ENCODE data around the gene NUMBL. TPM values are rescaled to one million over a fixed set of nuclear protein-coding genes. Genes with fewer than 3 reads are reported as not detected.
A peak's percentile ranks its signal among the peaks of the same experiment; 100 is the strongest.

The NUMBL gene
- total RNA-seq, 4 donors from 2014 or later = 35.8 to 60.6 (median 49.1) TPM

DNA sequence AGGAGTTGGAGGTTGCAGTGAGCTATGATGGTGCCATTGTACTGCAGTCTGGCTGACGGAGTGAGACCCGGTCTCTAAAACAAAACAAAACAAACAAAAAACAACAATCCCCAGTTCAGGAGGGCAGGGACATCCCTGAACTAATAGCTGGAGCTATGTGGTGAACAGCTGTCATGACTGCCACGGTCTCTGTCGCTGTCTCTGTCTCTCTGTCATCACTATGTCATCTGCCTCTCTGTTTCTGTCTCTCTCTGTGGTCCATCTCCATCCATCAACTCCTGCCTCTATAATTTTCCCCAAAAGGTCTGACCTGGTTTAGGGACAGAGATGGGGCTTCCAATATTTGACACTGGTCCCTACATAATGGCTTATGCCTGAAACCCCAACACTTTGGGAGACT, 33.9 kb upstream of the NUMBL start:
- peak overlapping the region in 1 of 4 donors; percentile 5 for H3K27ac ChIP-seq
- no peaks in the 10 kb centered on the region for H3K27me3 ChIP-seq
- ATAC-seq = no peak

DNA sequence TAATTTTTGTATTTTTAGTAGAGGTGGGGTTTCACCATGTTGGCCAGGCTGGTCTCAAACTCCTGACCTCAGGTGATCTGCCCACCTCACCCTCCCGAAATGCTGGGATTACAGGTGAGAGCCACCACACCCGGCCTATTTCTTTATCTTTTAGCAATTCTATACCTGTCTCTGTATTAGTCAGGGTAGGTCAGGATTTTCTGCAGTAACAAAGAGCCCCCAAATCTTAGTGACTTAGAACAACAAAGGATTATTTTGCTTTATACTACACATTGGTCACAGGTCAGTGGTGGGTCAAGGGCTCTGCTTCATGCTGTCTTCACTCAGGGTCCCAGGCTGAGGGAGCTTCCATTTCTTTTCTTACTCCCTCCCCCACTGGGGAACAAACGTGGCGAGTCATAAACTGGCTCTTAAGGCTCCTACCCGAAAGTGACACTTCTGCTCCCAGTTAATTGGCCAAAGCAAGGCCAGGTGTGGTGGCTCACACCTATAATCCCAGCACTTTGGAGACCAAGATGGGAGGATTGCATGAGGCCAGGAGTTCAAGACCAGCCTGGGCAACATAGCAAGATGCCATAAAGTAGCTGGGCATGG, 33.3 kb upstream of the NUMBL start:
- no peak for TF ChIP-seq POLR2A (IDR thresholded peaks at IDR 0.05)
- TF ChIP-seq, protein P1, sequence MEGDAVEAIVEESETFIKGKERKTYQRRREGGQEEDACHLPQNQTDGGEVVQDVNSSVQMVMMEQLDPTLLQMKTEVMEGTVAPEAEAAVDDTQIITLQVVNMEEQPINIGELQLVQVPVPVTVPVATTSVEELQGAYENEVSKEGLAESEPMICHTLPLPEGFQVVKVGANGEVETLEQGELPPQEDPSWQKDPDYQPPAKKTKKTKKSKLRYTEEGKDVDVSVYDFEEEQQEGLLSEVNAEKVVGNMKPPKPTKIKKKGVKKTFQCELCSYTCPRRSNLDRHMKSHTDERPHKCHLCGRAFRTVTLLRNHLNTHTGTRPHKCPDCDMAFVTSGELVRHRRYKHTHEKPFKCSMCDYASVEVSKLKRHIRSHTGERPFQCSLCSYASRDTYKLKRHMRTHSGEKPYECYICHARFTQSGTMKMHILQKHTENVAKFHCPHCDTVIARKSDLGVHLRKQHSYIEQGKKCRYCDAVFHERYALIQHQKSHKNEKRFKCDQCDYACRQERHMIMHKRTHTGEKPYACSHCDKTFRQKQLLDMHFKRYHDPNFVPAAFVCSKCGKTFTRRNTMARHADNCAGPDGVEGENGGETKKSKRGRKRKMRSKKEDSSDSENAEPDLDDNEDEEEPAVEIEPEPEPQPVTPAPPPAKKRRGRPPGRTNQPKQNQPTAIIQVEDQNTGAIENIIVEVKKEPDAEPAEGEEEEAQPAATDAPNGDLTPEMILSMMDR (IDR thresholded peaks at IDR 0.05) = no peak
- TF ChIP-seq EP300 (IDR thresholded peaks at IDR 0.05) = no peak
- TF ChIP-seq POLR2AphosphoS5 (IDR thresholded peaks at IDR 0.05) = no peak
- 100% methylated on average over 2 of the region's 5 CpGs for WGBS, 2 donors (ENCODE audit: low coverage in 1 of 2)
- Histone ChIP-seq H3K27ac (peak overlapping the region in 1 of 4 donors; percentile 5), H3K4me1 (peaks cover 0 to 66% (median 32%) of the 10 kb centered on the region in 3 donors), H3K27me3 (no peaks in the 10 kb centered on the region), H3K9me3 (no peaks in the 10 kb centered on the region), H3K4me3 (no peak overlapping the region), H3K36me3 (peaks cover 3 to 62% of the 10 kb centered on the region in 2 donors)
- ATAC-seq = no peak

More for the DNA sequence above, 33.9 kb upstream of the NUMBL start:
- Histone ChIP-seq H3K4me1 (peaks cover 0 to 62% (median 32%) of the 10 kb centered on the region in 3 donors), H3K9me3 (no peaks in the 10 kb centered on the region), H3K36me3 (peaks cover 3 to 67% of the 10 kb centered on the region in 2 donors), H3K4me3 (no peak overlapping the region)
- WGBS, 2 donors (ENCODE audit: low coverage in 1 of 2) = 94 to 100% methylated on average over 2 to 4 of the region's 4 CpGs
- TF ChIP-seq POLR2AphosphoS5 (IDR thresholded peaks at IDR 0.05) = no peak
- no peak for TF ChIP-seq POLR2A (IDR thresholded peaks at IDR 0.05)
- no peak for TF ChIP-seq EP300 (IDR thresholded peaks at IDR 0.05)
- TF ChIP-seq, protein P1 (IDR thresholded peaks at IDR 0.05) = no peak

DNA sequence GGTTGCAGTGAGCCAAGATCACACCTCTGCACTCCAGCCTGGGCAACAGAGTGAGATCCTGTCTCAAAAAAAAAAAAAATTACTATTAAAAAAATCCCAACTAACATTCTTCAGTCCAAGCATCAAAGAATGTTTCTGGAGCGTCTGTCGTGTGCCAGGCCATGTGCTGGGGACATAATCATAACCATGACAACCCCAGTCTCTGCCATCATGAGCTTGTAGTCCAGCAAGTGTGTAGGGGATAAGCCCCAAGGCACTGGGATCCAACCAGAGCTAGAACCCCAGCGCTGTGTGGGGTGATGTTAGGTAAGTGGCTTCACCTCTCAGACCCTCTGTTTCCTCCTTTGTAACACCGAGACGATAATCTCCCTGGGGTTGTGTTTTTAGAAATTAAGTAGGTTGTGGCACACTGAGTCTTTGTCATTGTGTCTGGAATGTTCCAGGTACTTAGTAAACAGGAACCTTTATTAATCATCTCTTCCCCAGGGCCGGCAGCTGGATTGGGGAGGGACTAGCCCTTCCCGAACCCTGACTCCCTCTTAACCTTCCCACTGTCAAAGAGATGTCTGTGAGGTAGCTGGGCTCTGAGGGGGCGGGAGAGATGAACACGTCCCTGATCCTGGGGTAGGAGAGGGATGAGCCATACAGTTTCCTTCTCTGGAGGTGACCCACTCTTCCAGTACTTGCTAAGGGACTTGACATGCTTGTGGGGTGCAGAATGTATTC, 31.6 kb upstream of the NUMBL start:
- 56 to 62% methylated on average over 3 to 6 of the region's 9 CpGs for WGBS, 2 donors (ENCODE audit: low coverage in 1 of 2)
- no peaks in the 10 kb centered on the region for H3K27me3 ChIP-seq
- peaks cover 0 to 75% (median 32%) of the 10 kb centered on the region in 3 donors for H3K4me1 ChIP-seq
- no peaks in the 10 kb centered on the region for H3K9me3 ChIP-seq
- peaks cover 3 to 45% of the 10 kb centered on the region in 2 donors for H3K36me3 ChIP-seq
- ATAC-seq = no peak
- H3K4me3 ChIP-seq = peak overlapping the region in 1 of 2 donors; percentile 92
- peak overlapping the region in 3 of 4 donors; percentile 98 to 99 (median 98) for H3K27ac ChIP-seq
- TF ChIP-seq POLR2A (IDR thresholded peaks at IDR 0.05) (no peak), POLR2AphosphoS5 (IDR thresholded peaks at IDR 0.05) (peak; percentile 12), EP300 (IDR thresholded peaks at IDR 0.05) (no peak)
- TF ChIP-seq, protein P1 (IDR thresholded peaks at IDR 0.05) = no peak

DNA sequence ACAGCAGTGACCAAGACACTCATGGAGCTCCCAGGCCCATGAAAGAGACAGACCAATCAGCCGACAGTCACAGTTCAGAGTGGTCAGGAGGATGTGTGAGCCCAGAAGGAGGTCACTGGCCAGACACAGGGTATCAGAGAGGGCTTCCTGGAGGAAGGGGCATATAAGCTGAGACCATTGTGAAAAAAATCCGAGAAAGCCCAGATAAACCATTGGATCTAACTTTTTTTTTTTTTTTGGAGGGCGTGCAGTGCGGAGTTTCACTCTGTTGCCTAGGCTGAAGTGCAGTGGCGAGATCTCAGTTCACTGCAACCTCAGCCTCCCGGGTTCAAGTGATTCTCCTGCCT, 30.7 kb upstream of the NUMBL start:
- TF ChIP-seq POLR2A (IDR thresholded peaks at IDR 0.05) (no peak), POLR2AphosphoS5 (IDR thresholded peaks at IDR 0.05) (no peak), EP300 (IDR thresholded peaks at IDR 0.05) (no peak)
- TF ChIP-seq, protein P1 (IDR thresholded peaks at IDR 0.05) = no peak
- H3K27me3 ChIP-seq = no peaks in the 10 kb centered on the region
- WGBS, 2 donors (ENCODE audit: low coverage in 1 of 2) = 95% methylated on average over 2 of the region's 6 CpGs; no CpG with 5 or more reads in 1 of the 2 donors
- H3K36me3 ChIP-seq = peaks cover 0 to 35% of the 10 kb centered on the region in 2 donors
- H3K4me3 ChIP-seq = peak overlapping the region; percentile 77 to 92
- peaks cover 0 to 80% (median 34%) of the 10 kb centered on the region in 3 donors for H3K4me1 ChIP-seq
- ATAC-seq = no peak
- H3K27ac ChIP-seq = peak overlapping the region; percentile 97 to 99 (median 98)
- no peaks in the 10 kb centered on the region for H3K9me3 ChIP-seq

All from gastroesophageal sphincter (tissue), 4 donors.